HG02973 (cell line): ENCODE data around the gene TOP3B.

Source experiments
- ATAC-seq: cut with Tn5 transposase; IDR thresholded peaks from one replicate; pipeline ENCODE4 v1.9.1; 2021; ENCODE audit warnings: moderate library complexity; ENCODE audit not compliant: unreplicated experiment

Gene TOP3B

GRCh38 chr22:21964234-21964633 is 18.4 kb downstream of the TOP3B start:
- ATAC-seq = no peak

- no peak for ATAC-seq
These were observed 18.8 kb downstream of the TOP3B start for GRCh38 chr22:21963790-21964211.

GRCh38 chr22:21963286-21963685 is 19.3 kb downstream of the TOP3B start:
- ATAC-seq = no peak

GRCh38 chr22:21962655-21962949 is 20.0 kb downstream of the TOP3B start:
- ATAC-seq = no peak

- ATAC-seq = no peak
These were observed 20.5 kb downstream of the TOP3B start for GRCh38 chr22:21961886-21962654.

- no peak for ATAC-seq
These were observed 21.3 kb downstream of the TOP3B start for GRCh38 chr22:21961127-21961867.

- no peak for ATAC-seq
These were observed 22.1 kb downstream of the TOP3B start for GRCh38 chr22:21960200-21961126.

GRCh38 chr22:21959274-21960074 is 23.1 kb downstream of the TOP3B start:
- ATAC-seq = no peak

- ATAC-seq = no peak
These were observed 24.0 kb downstream of the TOP3B start for GRCh38 chr22:21958360-21959273.

- peak; percentile 58 for ATAC-seq
These were observed 29.7 kb downstream of the TOP3B start, which contains the start of gene PPM1F for GRCh38 chr22:21952586-21953571. Gene PPM1F (minus strand): TSS chr22:21952848. CDS start chr22:21946048, 6,800 bp downstream.

GRCh38 chr22:21951931-21952465 is 30.6 kb downstream of the TOP3B start:
- no peak for ATAC-seq

- no peak for ATAC-seq
These were observed 31.5 kb downstream of the TOP3B start for GRCh38 chr22:21951062-21951461.

GRCh38 chr22:21949948-21950347 is 32.6 kb downstream of the TOP3B start:
- ATAC-seq = no peak

- ATAC-seq = no peak
These were observed 33.0 kb downstream of the TOP3B start for GRCh38 chr22:21949569-21949918.

GRCh38 chr22:21948824-21949568 is 33.6 kb downstream of the TOP3B start:
- ATAC-seq = no peak

- ATAC-seq = no peak
These were observed 34.2 kb downstream of the TOP3B start for GRCh38 chr22:21948390-21948789.
